Measurements from ENCODE around the gene GOLGA8N.
"Not testable (repeated sequence)": the region's sequence is repeated elsewhere in the genome, so short reads cannot be mapped to it uniquely, and the experiment has no call there.

GRCh38 chr15:32568988-32569387 lies 24.3 kb upstream of the GOLGA8N start:
- TF ChIP-seq CTCF (conservative IDR thresholded peaks at IDR 0.05); ZFX (IDR thresholded peaks at IDR 0.05): not testable (repeated sequence)
